Stimulated activated CD8-positive, alpha-beta memory T cell treated with anti-CD3 and anti-CD28 coated beads, Interleukin-12 subunit alpha, Interleukin-12 subunit beta, amount 100 ng/mL, for 4 hours (primary cell): ENCODE results near the gene PLEKHM2.

Experiments used
- DNase-seq: peaks from one replicate; pipeline ENCODE4 v3.0.0-alpha.2; 2020; ENCODE audit warnings: low read depth

Gene PLEKHM2

GRCh38 chr1:15760520-15761211, 76.5 kb downstream of the PLEKHM2 start:
- DNase-seq: no peak

GRCh38 chr1:15761366-15762128, 77.4 kb downstream of the PLEKHM2 start:
- DNase-seq: no peak

- DNase-seq: no peak
These were observed 78.4 kb downstream of the PLEKHM2 start for GRCh38 chr1:15762546-15762945.

- DNase-seq: no peak
These were observed 80.2 kb downstream of the PLEKHM2 start for GRCh38 chr1:15764269-15764764.

GRCh38 chr1:15764890-15765289, 80.8 kb downstream of the PLEKHM2 start:
- no peak for DNase-seq

GRCh38 chr1:15765495-15766194, 81.5 kb downstream of the PLEKHM2 start:
- no peak for DNase-seq

- no peak for DNase-seq
These were observed 83.8 kb downstream of the PLEKHM2 start for GRCh38 chr1:15767941-15768340.

GRCh38 chr1:15768388-15768787, 84.3 kb downstream of the PLEKHM2 start:
- no peak for DNase-seq

GRCh38 chr1:15770313-15770962, 86.3 kb downstream of the PLEKHM2 start:
- DNase-seq: no peak

- DNase-seq: no peak
These were observed 87.9 kb downstream of the PLEKHM2 start for GRCh38 chr1:15771836-15772515.

GRCh38 chr1:15775706-15776105, 91.6 kb downstream of the PLEKHM2 start:
- no peak for DNase-seq

- no peak for DNase-seq
These were observed 94.0 kb downstream of the PLEKHM2 start for GRCh38 chr1:15777909-15778707.
